H1 (cell line): ENCODE data around the gene OR8A1. TPM values are rescaled to one million over a fixed set of nuclear protein-coding genes. Genes with fewer than 3 reads are reported as not detected.

Source experiments
- polyA plus RNA-seq, 7 experiments: library from polyadenylated mRNA; depleted of rRNA in 3 of 7; stranded (reverse) in 5 of 7; unstranded in 2 of 7; fragments of >200 nt in 5 of 7; fragments of 200-250 nt in 2 of 7; gene quantifications; 1 replicate in 5 of 7; 2 replicates in 1 of 7; 4 replicates in 1 of 7; pipeline versions ENCODE4 v1.2.1 to v1.2.3, GENCODE V29; 2011 to 2013; ENCODE audit warnings: missing spikeins in 2 of 7, mixed read lengths in 2 of 7
- total RNA-seq: library from RNA; stranded (reverse); fragmentation: NEBNext Ultra II Directional; extraction: Animal tissue kit (Norgen Biotek cat#: 25700); gene quantifications from 2 replicates; pipeline ENCODE4 v1.2.1, GENCODE V29; 2021
- TF ChIP-seq, protein P1 (sequence below): IDR thresholded peaks from 2 replicates; pipeline ENCODE4 v1.6.1; 2012; ENCODE audit warnings: low read length, inconsistent platforms

The OR8A1 gene
- total and polyA plus RNA-seq, 2 of the 8 experiments (the other 6 are each of a cell fraction or from before 2014, with no cell fraction given): not detected

- TF ChIP-seq, protein P1, sequence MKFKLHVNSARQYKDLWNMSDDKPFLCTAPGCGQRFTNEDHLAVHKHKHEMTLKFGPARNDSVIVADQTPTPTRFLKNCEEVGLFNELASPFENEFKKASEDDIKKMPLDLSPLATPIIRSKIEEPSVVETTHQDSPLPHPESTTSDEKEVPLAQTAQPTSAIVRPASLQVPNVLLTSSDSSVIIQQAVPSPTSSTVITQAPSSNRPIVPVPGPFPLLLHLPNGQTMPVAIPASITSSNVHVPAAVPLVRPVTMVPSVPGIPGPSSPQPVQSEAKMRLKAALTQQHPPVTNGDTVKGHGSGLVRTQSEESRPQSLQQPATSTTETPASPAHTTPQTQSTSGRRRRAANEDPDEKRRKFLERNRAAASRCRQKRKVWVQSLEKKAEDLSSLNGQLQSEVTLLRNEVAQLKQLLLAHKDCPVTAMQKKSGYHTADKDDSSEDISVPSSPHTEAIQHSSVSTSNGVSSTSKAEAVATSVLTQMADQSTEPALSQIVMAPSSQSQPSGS: no peak
- TF ChIP-seq, all 59 proteins: peak for 0
Observed at GRCh38 chr11:124538019-124538418, 31.8 kb upstream of the OR8A1 start (continued).
